ENCODE data around the gene GTPBP4.
"Not testable (repeated sequence)": the region's sequence is repeated elsewhere in the genome, so short reads cannot be mapped to it uniquely, and the experiment has no call there.

The GTPBP4 gene

GRCh38 chr10:1057106-1057657 lies 68.9 kb downstream of the GTPBP4 start:
- DNase-seq (ENCODE audit: low spot score), result no peak

- no peak for DNase-seq (ENCODE audit: low spot score)
Measured at GRCh38 chr10:1058017-1058416, 69.8 kb downstream of the GTPBP4 start.

- DNase-seq (ENCODE audit: low spot score), result no peak
Measured at GRCh38 chr10:1059902-1060301, 71.7 kb downstream of the GTPBP4 start.

DNA sequence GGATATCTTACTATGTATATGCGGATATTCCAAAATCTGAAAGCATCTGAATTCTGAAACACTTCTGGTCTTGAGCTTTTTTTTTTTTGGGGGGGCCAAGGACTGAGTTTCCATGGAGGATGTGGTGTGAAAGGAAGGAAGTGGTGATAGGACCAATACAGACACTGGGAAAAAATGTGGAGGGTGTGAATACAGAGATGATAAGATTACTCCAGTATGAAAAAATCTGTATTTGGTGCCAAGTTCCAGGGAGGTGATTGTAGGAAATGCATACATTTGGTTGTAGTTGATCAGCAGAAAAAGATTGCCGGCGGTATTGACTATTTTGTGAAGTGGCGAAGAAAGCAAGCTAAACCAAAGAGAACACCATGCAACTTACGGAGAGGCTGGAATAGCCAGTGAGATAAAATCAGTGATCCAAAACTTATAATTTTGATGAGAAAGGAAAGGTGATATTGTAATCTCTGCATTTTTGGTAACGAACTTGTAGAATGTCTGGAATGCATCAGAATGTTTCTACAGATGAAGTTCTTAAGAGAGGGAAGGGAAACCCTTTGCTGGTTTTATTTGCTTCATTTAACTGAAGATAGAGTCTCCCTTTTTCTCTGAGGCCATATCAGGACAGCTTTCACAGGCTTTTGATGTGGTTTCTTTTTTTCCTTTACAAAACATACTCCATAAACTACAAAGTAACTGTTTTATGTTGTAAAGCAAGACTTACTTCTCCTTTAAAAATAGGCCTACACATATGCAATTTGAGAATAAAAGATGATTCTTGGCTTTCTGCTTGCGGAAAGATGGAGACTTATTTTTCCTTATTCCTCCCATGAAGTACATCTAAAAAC lies 73.9 kb downstream of the GTPBP4 start:
- no peak for DNase-seq (ENCODE audit: low spot score)

DNA sequence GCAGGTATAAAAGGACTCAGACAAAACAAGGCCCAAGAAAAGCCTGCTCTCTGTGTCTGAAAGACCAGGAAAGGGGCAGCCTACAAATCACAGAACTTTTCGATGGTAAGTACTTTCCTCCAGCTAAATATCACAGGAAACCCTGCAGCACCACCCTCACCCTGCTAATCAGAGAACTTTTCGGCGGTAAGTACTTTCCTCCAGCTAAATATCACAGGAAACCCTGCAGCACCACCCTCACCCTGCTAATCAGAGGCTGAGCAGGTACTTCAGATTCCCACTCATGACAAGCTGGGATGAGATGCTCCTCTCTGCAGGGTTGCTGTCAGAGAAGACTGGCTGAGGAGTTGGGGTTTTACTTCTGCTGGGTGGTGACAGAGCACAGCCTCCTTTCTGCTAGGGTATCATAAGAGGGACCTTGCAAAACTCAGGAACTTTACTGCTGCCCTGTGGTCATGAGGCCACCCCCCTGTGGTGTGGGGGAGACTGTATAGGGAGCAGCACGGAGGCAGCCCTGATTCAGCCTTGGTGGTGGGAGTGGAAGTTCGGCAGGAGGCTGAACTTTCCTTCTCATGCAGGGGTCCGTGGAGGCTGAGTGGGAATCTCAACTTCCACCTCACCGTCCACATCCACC lies 75.1 kb downstream of the GTPBP4 start:
- DNase-seq (ENCODE audit: low spot score), result peak; percentile 63

- DNase-seq (ENCODE audit: low spot score), result no peak
Measured at GRCh38 chr10:1064964-1065247, 76.7 kb downstream of the GTPBP4 start.

- not testable (repeated sequence) for DNase-seq (ENCODE audit: low spot score)
Measured at GRCh38 chr10:1066734-1067133, 78.5 kb downstream of the GTPBP4 start.

GRCh38 chr10:1068380-1069361 lies 80.4 kb downstream of the GTPBP4 start:
- no peak for DNase-seq (ENCODE audit: low spot score)
